Body of pancreas (tissue), 4 donors: ENCODE data around the gene PSTK. TPM values are rescaled to one million over a fixed set of nuclear protein-coding genes. Genes with fewer than 3 reads are reported as not detected.

Experiments
- ATAC-seq: fragments of 150-250 bp; one replicate; pipeline ENCODE4 v1.9.1; 2016
- DNase-seq, 4 donors: peaks; one replicate each; pipeline ENCODE4 v3.0.0-alpha.2; 2019
- H3K27ac ChIP-seq, 4 donors: fragments of 200-600 bp; sonication (generic); 1 replicate in 3 of 4; 2 replicates in 1 of 4; pipeline versions ENCODE4 v1.5.1 to v1.6.1; 2016 to 2019; ENCODE audit warnings: mild to moderate bottlenecking in 1 of 4, mixed read lengths in 1 of 4, moderate library complexity in 1 of 4
- H3K27me3 ChIP-seq, 2 donors: fragments of 200-600 bp; sonication (generic); one replicate each; pipeline ENCODE4 v1.6.0; 2016; ENCODE audit warnings: mild to moderate bottlenecking in 1 of 2
- H3K36me3 ChIP-seq, 2 donors: fragments of 200-600 bp; sonication (generic); replicated peaks in 1 of 2; 2 replicates each; pipeline ENCODE4 v1.5.1; 2016; ENCODE audit warnings: low read depth in 2 of 2; ENCODE audit not compliant: insufficient read depth in 1 of 2
- H3K4me1 ChIP-seq: fragments of 200-600 bp; sonication (generic); one replicate; pipeline ENCODE4 v1.6.0; 2016
- H3K4me3 ChIP-seq, 2 donors: fragments of 200-600 bp; sonication (generic); 1 replicate in 1 of 2; 2 replicates in 1 of 2; pipeline ENCODE4 v1.5.1; 2016 to 2019
- H3K9me3 ChIP-seq, 3 donors: fragments of 200-600 bp; sonication (generic); 1 replicate in 2 of 3; 2 replicates in 1 of 3; pipeline ENCODE4 v1.5.1; 2016
- CTCF ChIP-seq, 7 experiments: fragments of 450-650 bp in 4 of 7; fragments of 200-600 bp in 3 of 7; sonication (generic) in 3 of 7; IDR thresholded peaks; one replicate each; pipeline ENCODE4 v1.5.1; 2016 to 2019; ENCODE audit warnings: antibody characterized with exemption in 7 of 7
- POLR2A ChIP-seq, 3 donors: fragments of 450-650 bp; IDR thresholded peaks; one replicate each; pipeline ENCODE4 v1.6.1; 2016; ENCODE audit warnings: antibody characterized with exemption in 3 of 3, mild to moderate bottlenecking in 2 of 3
- WGBS, 2 donors: methylation state at CpG; one replicate each; pipeline ENCODE4 v1.1.5; 2017; 5-methylcytosine and 5-hydroxymethylcytosine counted together
- intact Hi-C: fragments of 100-400 bp; cut with DNase I; formaldehyde crosslinking; loops from one replicate; pipeline ENCODE4 v1.15.1; 2023
- total RNA-seq, 2 donors: library from RNA; depleted of rRNA; stranded (reverse); fragments of >200 nt; gene quantifications; one replicate each; pipeline ENCODE4 v1.1.0, GENCODE V29; 2016

The PSTK gene
- total RNA-seq, 2 donors from 2014 or later: 1.6 to 1.8 TPM

- no peaks in the 10 kb centered on the region for H3K9me3 ChIP-seq
- WGBS, 2 donors: 88 to 90% methylated on average over 1 of the region's 1 CpG
- intact Hi-C loops: no loop called here
- H3K27me3 ChIP-seq: no peaks in the 10 kb centered on the region
- ATAC-seq (no peak), DNase-seq (no peak)
- no peaks in the 10 kb centered on the region for H3K36me3 ChIP-seq
- H3K27ac ChIP-seq: no peak overlapping the region
- H3K4me1 ChIP-seq: no peaks in the 10 kb centered on the region
- TF ChIP-seq POLR2A (IDR thresholded peaks at IDR 0.05): no peak
- TF ChIP-seq CTCF (IDR thresholded peaks at IDR 0.05): no peak
- H3K4me3 ChIP-seq: no peak overlapping the region
Measured at GRCh38 chr10:123031124-123031523, 50.9 kb downstream of the PSTK start.

GRCh38 chr10:123034332-123034731 is 54.1 kb downstream of the PSTK start:
- no peaks in the 10 kb centered on the region for H3K27me3 ChIP-seq
- ATAC-seq: no peak

GRCh38 chr10:123035467-123036086 is 55.4 kb downstream of the PSTK start:
- WGBS, 2 donors: 89 to 90% methylated on average over 8 of the region's 8 CpGs
- Histone ChIP-seq H3K27ac (no peak overlapping the region), H3K9me3 (no peaks in the 10 kb centered on the region), H3K36me3 (no peaks in the 10 kb centered on the region), H3K4me1 (no peaks in the 10 kb centered on the region), H3K27me3 (no peaks in the 10 kb centered on the region), H3K4me3 (no peak overlapping the region)
- DNase-seq (no peak), ATAC-seq (no peak)
- intact Hi-C loops: no loop called here
- TF ChIP-seq POLR2A (IDR thresholded peaks at IDR 0.05) (no peak), CTCF (IDR thresholded peaks at IDR 0.05) (no peak)

More at GRCh38 chr10:123034332-123034731, 54.1 kb downstream of the PSTK start:
- Histone ChIP-seq H3K9me3 (no peaks in the 10 kb centered on the region), H3K4me1 (no peaks in the 10 kb centered on the region), H3K36me3 (no peaks in the 10 kb centered on the region), H3K4me3 (no peak overlapping the region), H3K27ac (no peak overlapping the region)
- DNase-seq: no peak
- TF ChIP-seq CTCF (IDR thresholded peaks at IDR 0.05) (no peak), POLR2A (IDR thresholded peaks at IDR 0.05) (no peak)
- intact Hi-C loops: no loop called here

GRCh38 chr10:123038782-123039631 is 58.8 kb downstream of the PSTK start:
- H3K27me3 ChIP-seq: no peaks in the 10 kb centered on the region
- H3K36me3 ChIP-seq: no peaks in the 10 kb centered on the region
- intact Hi-C loops: no loop called here
- H3K27ac ChIP-seq: no peak overlapping the region
- TF ChIP-seq POLR2A (IDR thresholded peaks at IDR 0.05): no peak
- TF ChIP-seq CTCF (IDR thresholded peaks at IDR 0.05): no peak
- no peaks in the 10 kb centered on the region for H3K9me3 ChIP-seq
- WGBS, 2 donors: 72 to 74% methylated on average over 18 of the region's 18 CpGs
- no peaks in the 10 kb centered on the region for H3K4me1 ChIP-seq
- no peak for ATAC-seq
- H3K4me3 ChIP-seq: no peak overlapping the region
- DNase-seq: no peak

- Histone ChIP-seq H3K9me3 (no peaks in the 10 kb centered on the region), H3K36me3 (no peaks in the 10 kb centered on the region), H3K27me3 (no peaks in the 10 kb centered on the region), H3K27ac (no peak overlapping the region), H3K4me1 (no peaks in the 10 kb centered on the region), H3K4me3 (no peak overlapping the region)
- no peak for ATAC-seq
- TF ChIP-seq POLR2A (IDR thresholded peaks at IDR 0.05) (no peak), CTCF (IDR thresholded peaks at IDR 0.05) (no peak)
- intact Hi-C loops: no loop called here
- no peak for DNase-seq
Measured at GRCh38 chr10:123039632-123039930, 59.4 kb downstream of the PSTK start.
